Measurements from ENCODE around the gene DKKL1. TPM values are rescaled to one million over a fixed set of nuclear protein-coding genes. Genes with fewer than 3 reads are reported as not detected.

DKKL1 gene
- total and polyA plus RNA-seq, 2 experiments from 2014 or later, result 2.2 to 6.0 TPM

- no peaks in the 10 kb centered on the region for H3K4me1 ChIP-seq (ENCODE audit: insufficient read depth)
- peaks cover 7% of the 10 kb centered on the region for H4K20me1 ChIP-seq (ENCODE audit: insufficient read depth, poor library complexity, severe bottlenecking)
- no peaks in the 10 kb centered on the region for H3K79me2 ChIP-seq
- no peaks in the 10 kb centered on the region for H3K36me3 ChIP-seq (replicated peaks; ENCODE audit: insufficient read depth, low read depth)
- H3K27ac ChIP-seq, result no peak overlapping the region
- H3K4me3 ChIP-seq, result no peak overlapping the region
- no peaks in the 10 kb centered on the region for H3K27me3 ChIP-seq
- no peak overlapping the region for H3K4me2 ChIP-seq
- no peak overlapping the region for H2AFZ ChIP-seq
- DNase-seq (ENCODE audit: low spot score), result no peak
- H3K9me3 ChIP-seq (ENCODE audit: low read depth), result no peaks in the 10 kb centered on the region
- H3K9me2 ChIP-seq (replicated peaks; ENCODE audit: insufficient read depth), result no peaks in the 10 kb centered on the region
- TF ChIP-seq CTCF (IDR thresholded peaks at IDR 0.05; ENCODE audit: poor library complexity) (no peak), EZH2phosphoT487 (IDR thresholded peaks at IDR 0.05; ENCODE audit: low read depth, severe bottlenecking, unreplicated experiment) (no peak), EZH2 (IDR thresholded peaks at IDR 0.05; ENCODE audit: borderline replicate concordance) (no peak)
- 95% methylated on average over 10 of the region's 10 CpGs for WGBS (ENCODE audit: low lambda C conversion rate, missing lambda C conversion rate)
Observed at GRCh38 chr19:49336482-49337266, 27.0 kb upstream of the DKKL1 start.

- no peaks in the 10 kb centered on the region for H3K9me3 ChIP-seq (ENCODE audit: low read depth)
- no peak for DNase-seq (ENCODE audit: low spot score)
- H3K27me3 ChIP-seq, result no peaks in the 10 kb centered on the region
- TF ChIP-seq CTCF (IDR thresholded peaks at IDR 0.05; ENCODE audit: poor library complexity) (no peak), EZH2phosphoT487 (IDR thresholded peaks at IDR 0.05; ENCODE audit: low read depth, severe bottlenecking, unreplicated experiment) (no peak), EZH2 (IDR thresholded peaks at IDR 0.05; ENCODE audit: borderline replicate concordance) (no peak)
- no peaks in the 10 kb centered on the region for H3K79me2 ChIP-seq
- H4K20me1 ChIP-seq (ENCODE audit: insufficient read depth, poor library complexity, severe bottlenecking), result peaks cover 7% of the 10 kb centered on the region
- H3K4me3 ChIP-seq, result no peak overlapping the region
- no peaks in the 10 kb centered on the region for H3K9me2 ChIP-seq (replicated peaks; ENCODE audit: insufficient read depth)
- H2AFZ ChIP-seq, result no peak overlapping the region
- no peaks in the 10 kb centered on the region for H3K36me3 ChIP-seq (replicated peaks; ENCODE audit: insufficient read depth, low read depth)
- WGBS (ENCODE audit: low lambda C conversion rate, missing lambda C conversion rate), result 73% methylated on average over 16 of the region's 19 CpGs
- H3K27ac ChIP-seq, result no peak overlapping the region
- H3K4me1 ChIP-seq (ENCODE audit: insufficient read depth), result no peaks in the 10 kb centered on the region
- peak overlapping the region; percentile 78 for H3K4me2 ChIP-seq
Observed at GRCh38 chr19:49337267-49338022, 26.2 kb upstream of the DKKL1 start.

- Histone ChIP-seq H4K20me1 (ENCODE audit: insufficient read depth, poor library complexity, severe bottlenecking) (peaks cover 7% of the 10 kb centered on the region), H3K79me2 (no peaks in the 10 kb centered on the region), H3K4me2 (peak overlapping the region; percentile 78), H3K4me1 (ENCODE audit: insufficient read depth) (no peaks in the 10 kb centered on the region), H3K9me2 (replicated peaks; ENCODE audit: insufficient read depth) (no peaks in the 10 kb centered on the region), H3K27me3 (no peaks in the 10 kb centered on the region), H3K27ac (no peak overlapping the region), H3K9me3 (ENCODE audit: low read depth) (no peaks in the 10 kb centered on the region), H3K36me3 (replicated peaks; ENCODE audit: insufficient read depth, low read depth) (no peaks in the 10 kb centered on the region), H2AFZ (no peak overlapping the region), H3K4me3 (no peak overlapping the region)
- DNase-seq (ENCODE audit: low spot score), result no peak
- 15% methylated on average over 3 of the region's 34 CpGs for WGBS (ENCODE audit: low lambda C conversion rate, missing lambda C conversion rate)
- TF ChIP-seq EZH2phosphoT487 (IDR thresholded peaks at IDR 0.05; ENCODE audit: low read depth, severe bottlenecking, unreplicated experiment) (no peak), CTCF (IDR thresholded peaks at IDR 0.05; ENCODE audit: poor library complexity) (no peak), EZH2 (IDR thresholded peaks at IDR 0.05; ENCODE audit: borderline replicate concordance) (no peak)
Observed at GRCh38 chr19:49338023-49338677, 25.5 kb upstream of the DKKL1 start.
